DND-41 (cell line): Measurements from ENCODE around the gene DPM1.

Experiments
- ATAC-seq: fragments of 200-7000 bp; cut with Tn5 transposase; 3 replicates; pipeline ENCODE4 v1.9.1; 2021; ENCODE audit warnings: low read depth; ENCODE audit not compliant: insufficient read depth
- DNase-seq: peaks from one replicate; pipeline ENCODE4 v3.0.0-alpha.2; 2020
- H2AFZ ChIP-seq: 2 replicates; pipeline ENCODE4 v1.6.0; 2012; ENCODE audit warnings: low read depth, low read length
- H3K27ac ChIP-seq: 2 replicates; pipeline ENCODE4 v1.5.1; 2012; ENCODE audit warnings: low read length, inconsistent platforms
- H3K27me3 ChIP-seq: fragments of 200-600 bp; sonication (generic); 2 replicates; pipeline ENCODE4 v1.6.0; 2012; ENCODE audit warnings: low read length, mild to moderate bottlenecking, inconsistent platforms; ENCODE audit not compliant: insufficient read depth, poor library complexity
- H3K36me3 ChIP-seq: 2 replicates; pipeline ENCODE4 v1.5.1; 2012; ENCODE audit warnings: low read length, inconsistent platforms; ENCODE audit not compliant: insufficient read depth
- H3K4me1 ChIP-seq: 2 replicates; pipeline ENCODE4 v1.5.1; 2012; ENCODE audit warnings: mild to moderate bottlenecking, low read length; ENCODE audit not compliant: insufficient read depth
- H3K4me2 ChIP-seq: 2 replicates; pipeline ENCODE4 v1.6.0; 2012; ENCODE audit warnings: mild to moderate bottlenecking, moderate library complexity, low read length, inconsistent platforms; ENCODE audit not compliant: insufficient read depth
- H3K4me3 ChIP-seq, 2 experiments: fragments of 200-600 bp in 1 of 2; shearing (Covaris generic) in 1 of 2; 2 replicates each; pipeline ENCODE4 v1.5.1; 2012 to 2016; ENCODE audit warnings: inconsistent platforms in 2 of 2, low read length in 2 of 2, mild to moderate bottlenecking in 2 of 2, low read depth in 1 of 2, moderate library complexity in 1 of 2
- H3K79me2 ChIP-seq: 2 replicates; pipeline ENCODE4 v1.6.0; 2012; ENCODE audit warnings: low read length, inconsistent platforms; ENCODE audit not compliant: insufficient read depth
- H3K9ac ChIP-seq: 2 replicates; pipeline ENCODE4 v1.6.0; 2012; ENCODE audit warnings: low read depth, mild to moderate bottlenecking, inconsistent platforms, low read length, moderate library complexity
- H3K9me3 ChIP-seq: 2 replicates; pipeline ENCODE4 v1.5.1; 2012; ENCODE audit warnings: low read length, moderate library complexity, mild to moderate bottlenecking, inconsistent platforms; ENCODE audit not compliant: insufficient read depth, severe bottlenecking
- H4K20me1 ChIP-seq: 2 replicates; pipeline ENCODE4 v1.6.0; 2012; ENCODE audit warnings: low read length; ENCODE audit not compliant: insufficient read depth
- CTCF ChIP-seq: IDR thresholded peaks from 2 replicates; pipeline ENCODE4 v1.5.1; 2012; ENCODE audit warnings: borderline replicate concordance, low read length, moderate library complexity, mild to moderate bottlenecking; ENCODE audit not compliant: poor library complexity, severe bottlenecking; ENCODE audit errors: extremely low read depth
- EZH2 ChIP-seq: IDR thresholded peaks from 3 replicates; pipeline ENCODE4 v1.6.1; 2012; ENCODE audit warnings: borderline replicate concordance, low read depth, mild to moderate bottlenecking, moderate library complexity, low read length, inconsistent platforms; ENCODE audit not compliant: severe bottlenecking

Gene DPM1

GRCh38 chr20:50932016-50932485 is 26.3 kb downstream of the DPM1 start:
- ATAC-seq (no peak), DNase-seq (no peak)
- peak overlapping the region; percentile 98 for H2AFZ ChIP-seq
- peaks cover 30% of the 10 kb centered on the region for H4K20me1 ChIP-seq
- H3K9me3 ChIP-seq: no peaks in the 10 kb centered on the region
- peaks cover 44% of the 10 kb centered on the region for H3K4me1 ChIP-seq
- peak overlapping the region; percentile 48 to 72; a peak in 3 of 4 replicates for H3K4me3 ChIP-seq
- H3K9ac ChIP-seq: peak overlapping the region; percentile 89
- H3K36me3 ChIP-seq: peaks cover 75% of the 10 kb centered on the region
- H3K4me2 ChIP-seq: peak overlapping the region; percentile 64
- H3K27ac ChIP-seq: peak overlapping the region; percentile 99
- no peaks in the 10 kb centered on the region for H3K27me3 ChIP-seq
- TF ChIP-seq CTCF (no peak), EZH2 (no peak)
- peaks cover 48% of the 10 kb centered on the region for H3K79me2 ChIP-seq

- DNase-seq (peak; percentile 93), ATAC-seq (peak; percentile 75)
- Histone ChIP-seq H3K4me3 (peak within 1 kb of the TSS; percentile 53 to 72; a peak in 3 of 4 replicates), H2AFZ (peak within 1 kb of the TSS; percentile 98), H3K4me2 (peak within 1 kb of the TSS; percentile 72), H3K27ac (peak within 1 kb of the TSS; percentile 99), H3K4me1 (peaks cover 45% of the 10 kb centered on the region), H4K20me1 (peaks cover 34% of the 10 kb centered on the region), H3K27me3 (no peaks in the 10 kb centered on the region), H3K79me2 (peaks cover 54% of the 10 kb centered on the region), H3K9me3 (no peaks in the 10 kb centered on the region), H3K9ac (peak within 1 kb of the TSS; percentile 89), H3K36me3 (peaks cover 74% of the 10 kb centered on the region)
- TF ChIP-seq CTCF: peak; percentile 74
- no peak for TF ChIP-seq EZH2
Observed at GRCh38 chr20:50931306-50932015, 26.9 kb downstream of the DPM1 start, which contains the start of gene ADNP. Gene ADNP, minus strand, starts transcription at chr20:50931437. Its CDS starts 27,441 bp downstream, at chr20:50903996.

GRCh38 chr20:50930976-50931305 is 27.4 kb downstream of the DPM1 start:
- Histone ChIP-seq H3K9ac (peak overlapping the region; percentile 89), H3K4me1 (peaks cover 47% of the 10 kb centered on the region), H4K20me1 (peaks cover 39% of the 10 kb centered on the region), H3K36me3 (peaks cover 74% of the 10 kb centered on the region), H3K27ac (peak overlapping the region; percentile 99), H3K4me3 (peak overlapping the region in 1 of 2 experiments; percentile 72; a peak in 3 of 4 replicates), H3K27me3 (no peaks in the 10 kb centered on the region), H3K4me2 (0 out of 2 replicates have a peak overlapping the region, but pooled peaks have one; percentile 64), H2AFZ (peak overlapping the region; percentile 98), H3K9me3 (no peaks in the 10 kb centered on the region), H3K79me2 (peaks cover 59% of the 10 kb centered on the region)
- ATAC-seq (no peak; the same call in 2 of the 3 replicates), DNase-seq (no peak)
- TF ChIP-seq CTCF (no peak), EZH2 (no peak)
